Measurements from ENCODE around the gene CKAP5.
A peak's percentile ranks its signal among the peaks of the same experiment; 100 is the strongest.

Gene CKAP5

DNA sequence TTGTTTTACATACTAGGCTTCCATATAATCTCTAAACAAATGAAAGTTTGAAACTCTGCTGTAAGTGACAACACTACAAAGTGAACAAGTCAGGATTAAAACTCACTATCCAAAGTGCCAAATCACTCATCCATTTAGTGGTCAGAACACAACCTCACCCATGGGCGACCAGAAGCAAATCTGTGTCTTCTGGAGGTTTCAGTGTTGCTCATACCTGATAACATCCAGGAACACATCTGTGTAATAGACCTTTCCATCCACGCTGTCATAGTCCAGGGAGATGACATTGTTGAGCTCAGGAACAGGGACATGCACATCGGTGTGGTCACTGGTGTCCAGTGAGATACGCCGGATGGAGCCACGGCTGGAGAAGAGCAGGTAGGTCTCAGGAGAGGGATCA is 28.5 kb upstream of the CKAP5 start:
- no peaks in the 10 kb centered on the region for H3K4me1 ChIP-seq
- H3K4me3 ChIP-seq = no peak overlapping the region
- in situ Hi-C loops (cut with MboI; ENCODE audit: low sequenced_read_pairs) = loop anchor here (25.0 kb wide), 1 partner anchor 88 kb away; no protein-coding TSS in a partner anchor
- DNase-seq (ENCODE audit: low spot score in 2 of 2) = no peak
- H3K9me3 ChIP-seq = no peaks in the 10 kb centered on the region
- H3K36me3 ChIP-seq (replicated peaks) = peaks cover 79% of the 10 kb centered on the region
- H3K27me3 ChIP-seq (ENCODE audit: low read depth) = no peaks in the 10 kb centered on the region

GRCh38 chr11:46868912-46869311 is 22.8 kb upstream of the CKAP5 start:
- Histone ChIP-seq H3K36me3 (replicated peaks) (peaks cover 71% of the 10 kb centered on the region), H3K4me3 (no peak overlapping the region), H3K4me1 (no peaks in the 10 kb centered on the region), H3K9me3 (no peaks in the 10 kb centered on the region), H3K27me3 (ENCODE audit: low read depth) (no peaks in the 10 kb centered on the region)
- no peak for DNase-seq (ENCODE audit: low spot score in 2 of 2)
- in situ Hi-C loops (cut with MboI; ENCODE audit: low sequenced_read_pairs) = loop anchor here (25.0 kb wide), 1 partner anchor 93 kb away; no protein-coding TSS in a partner anchor

GRCh38 chr11:46865340-46865739 is 19.3 kb upstream of the CKAP5 start:
- Histone ChIP-seq H3K36me3 (replicated peaks) (peaks cover 68% of the 10 kb centered on the region), H3K27me3 (ENCODE audit: low read depth) (no peaks in the 10 kb centered on the region), H3K4me3 (no peak overlapping the region), H3K4me1 (no peaks in the 10 kb centered on the region), H3K9me3 (no peaks in the 10 kb centered on the region; the same call in 1 of the 2 replicates)
- DNase-seq (ENCODE audit: low spot score in 2 of 2) = no peak
- in situ Hi-C loops (cut with MboI; ENCODE audit: low sequenced_read_pairs) = loop anchor here (25.0 kb wide), 1 partner anchor 97 kb away; no protein-coding TSS in a partner anchor

- no peaks in the 10 kb centered on the region for H3K4me1 ChIP-seq
- H3K36me3 ChIP-seq (replicated peaks) = peaks cover 54% of the 10 kb centered on the region
- no peak for DNase-seq (ENCODE audit: low spot score in 2 of 2)
- H3K27me3 ChIP-seq (ENCODE audit: low read depth) = no peaks in the 10 kb centered on the region
- no peaks in the 10 kb centered on the region; the same call in 1 of the 2 replicates for H3K9me3 ChIP-seq
- H3K4me3 ChIP-seq = no peak overlapping the region
- in situ Hi-C loops (cut with MboI; ENCODE audit: low sequenced_read_pairs) = loop anchor here (25.0 kb wide), 1 partner anchor 102 kb away; no protein-coding TSS in a partner anchor
Observed at GRCh38 chr11:46860218-46860617, 14.1 kb upstream of the CKAP5 start.

DNA sequence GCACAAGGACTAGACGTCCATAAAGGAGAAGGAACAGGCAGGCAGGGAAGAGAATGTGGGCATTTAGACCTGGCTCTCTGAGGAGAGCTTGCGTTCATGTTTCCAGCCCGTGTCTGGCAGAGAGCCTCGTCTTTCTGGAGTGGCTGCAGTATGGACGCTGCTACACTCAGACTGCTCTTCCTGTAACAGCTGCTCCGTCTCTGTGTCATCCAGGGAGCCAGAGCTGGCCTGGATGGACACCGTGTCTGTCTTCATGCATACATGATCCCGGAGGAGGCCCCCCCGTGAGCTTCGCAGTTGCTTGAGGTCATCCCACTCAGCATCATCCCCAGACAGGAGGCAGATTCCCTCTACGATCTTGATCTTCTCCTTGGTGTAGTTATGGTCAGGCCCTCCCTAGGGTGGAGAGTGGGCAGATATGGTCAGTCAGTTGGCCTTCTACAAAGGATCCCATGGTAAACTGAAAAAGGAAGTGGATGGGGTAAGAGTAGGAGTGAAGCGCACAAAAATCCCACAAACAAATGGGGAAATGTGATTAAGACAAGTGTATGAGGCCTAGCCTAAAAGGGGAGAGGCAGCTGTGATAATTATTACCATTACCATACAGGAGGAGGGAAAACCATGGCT is 13.0 kb upstream of the CKAP5 start:
- no peak overlapping the region for H3K4me3 ChIP-seq
- in situ Hi-C loops (cut with MboI; ENCODE audit: low sequenced_read_pairs) = loop anchor here (25.0 kb wide), 1 partner anchor 103 kb away; no protein-coding TSS in a partner anchor
- no peaks in the 10 kb centered on the region for H3K4me1 ChIP-seq
- no peak for DNase-seq (ENCODE audit: low spot score in 2 of 2)
- H3K36me3 ChIP-seq (replicated peaks) = peaks cover 42% of the 10 kb centered on the region
- H3K9me3 ChIP-seq = no peaks in the 10 kb centered on the region; the same call in 1 of the 2 replicates
- H3K27me3 ChIP-seq (ENCODE audit: low read depth) = no peaks in the 10 kb centered on the region

- Histone ChIP-seq H3K4me3 (no peak overlapping the region), H3K27me3 (ENCODE audit: low read depth) (no peaks in the 10 kb centered on the region), H3K4me1 (no peaks in the 10 kb centered on the region), H3K36me3 (replicated peaks) (peaks cover 31% of the 10 kb centered on the region), H3K9me3 (no peaks in the 10 kb centered on the region; the same call in 1 of the 2 replicates)
- in situ Hi-C loops (cut with MboI; ENCODE audit: low sequenced_read_pairs) = loop anchor here (25.0 kb wide), 1 partner anchor 105 kb away; no protein-coding TSS in a partner anchor
- no peak for DNase-seq (ENCODE audit: low spot score in 2 of 2)
Observed at GRCh38 chr11:46857666-46858065, 11.6 kb upstream of the CKAP5 start.

DNA sequence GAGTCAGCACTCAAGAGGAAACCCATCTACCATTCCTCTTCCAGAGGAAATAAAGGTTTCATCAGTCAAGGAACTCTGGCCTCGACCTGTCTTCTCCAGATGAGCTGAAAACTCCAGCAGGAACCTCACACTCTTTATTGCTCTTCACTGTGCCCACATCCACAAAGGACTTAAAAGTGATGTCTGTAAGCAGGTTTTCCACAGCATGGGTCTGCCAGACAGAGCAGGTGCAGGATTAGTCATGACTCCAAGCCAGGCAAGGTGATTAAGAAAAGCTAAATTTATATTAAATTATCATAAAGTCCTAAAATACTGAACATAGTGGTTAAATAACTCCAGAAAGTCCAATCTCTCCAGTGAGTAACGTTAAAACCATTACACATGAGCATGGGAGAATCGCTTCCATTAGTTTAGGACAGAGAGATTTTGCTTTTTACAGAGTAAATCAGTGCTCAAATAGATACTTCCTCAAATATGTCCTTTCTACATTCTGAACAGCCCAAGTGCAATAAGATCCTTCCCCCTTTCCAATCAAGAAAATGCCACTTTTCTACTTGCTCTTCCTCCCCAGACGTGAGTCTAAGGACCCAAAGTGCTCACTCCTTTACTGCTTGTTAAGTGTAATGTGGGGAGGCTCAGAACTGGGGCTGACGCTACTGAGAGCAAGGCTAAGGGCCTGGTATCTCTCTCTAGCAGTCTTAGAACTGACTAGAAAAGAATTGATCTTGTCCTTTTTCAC is 10.7 kb upstream of the CKAP5 start:
- in situ Hi-C loops (cut with MboI; ENCODE audit: low sequenced_read_pairs) = loop anchor here (25.0 kb wide), 1 partner anchor 106 kb away; no protein-coding TSS in a partner anchor
- no peak for DNase-seq (ENCODE audit: low spot score in 2 of 2)
- Histone ChIP-seq H3K4me1 (no peaks in the 10 kb centered on the region), H3K9me3 (no peaks in the 10 kb centered on the region; the same call in 1 of the 2 replicates), H3K4me3 (no peak overlapping the region), H3K36me3 (replicated peaks) (peaks cover 24% of the 10 kb centered on the region), H3K27me3 (ENCODE audit: low read depth) (no peaks in the 10 kb centered on the region)

DNA sequence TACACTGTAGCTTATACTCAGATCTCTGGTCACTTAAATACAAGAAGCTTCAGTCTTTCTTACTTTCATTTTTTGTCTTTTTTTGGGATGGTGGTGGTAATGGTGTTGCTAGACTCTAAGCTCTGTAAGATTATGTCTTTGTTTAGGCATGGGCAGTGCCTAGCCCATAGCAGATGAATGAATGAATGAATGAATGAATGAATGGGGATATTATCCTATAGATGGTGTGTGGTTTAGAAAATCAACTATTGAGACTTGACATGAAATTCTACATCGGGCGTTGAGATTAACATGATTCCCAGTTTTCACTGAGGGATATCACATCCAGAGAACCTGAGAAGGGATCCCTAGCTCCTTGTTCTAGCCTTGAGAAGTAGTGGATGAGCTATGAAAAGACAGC is 9.8 kb upstream of the CKAP5 start:
- peaks cover 9% of the 10 kb centered on the region for H3K4me1 ChIP-seq
- DNase-seq (ENCODE audit: low spot score in 2 of 2) = no peak
- in situ Hi-C loops (cut with MboI; ENCODE audit: low sequenced_read_pairs) = loop anchor here (25.0 kb wide), 1 partner anchor 106 kb away; no protein-coding TSS in a partner anchor
- no peaks in the 10 kb centered on the region for H3K27me3 ChIP-seq (ENCODE audit: low read depth)
- H3K9me3 ChIP-seq = no peaks in the 10 kb centered on the region
- no peak overlapping the region for H3K4me3 ChIP-seq
- peaks cover 21% of the 10 kb centered on the region for H3K36me3 ChIP-seq (replicated peaks)

DNA sequence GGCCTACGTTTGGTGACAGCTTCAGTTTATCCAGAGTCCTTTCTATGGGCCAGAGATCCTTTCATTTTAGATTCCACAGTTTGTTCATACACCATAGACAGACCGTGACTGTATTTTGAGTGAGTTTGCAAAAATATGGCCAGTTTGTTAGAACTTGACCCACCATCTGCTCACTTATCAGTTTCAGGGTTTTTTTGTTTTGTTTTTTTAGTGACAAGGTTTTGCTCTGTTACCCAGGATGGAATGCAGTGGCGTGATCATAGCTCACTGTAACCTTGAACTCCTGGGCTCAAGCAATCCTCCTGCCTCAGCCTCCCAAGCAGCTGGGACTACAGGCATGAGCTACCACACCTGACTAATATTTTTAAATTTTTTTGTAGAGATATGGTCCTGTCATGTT is 9.1 kb upstream of the CKAP5 start:
- Histone ChIP-seq H3K4me1 (peaks cover 16% of the 10 kb centered on the region), H3K4me3 (no peak overlapping the region), H3K36me3 (replicated peaks) (peaks cover 21% of the 10 kb centered on the region), H3K9me3 (no peaks in the 10 kb centered on the region), H3K27me3 (ENCODE audit: low read depth) (no peaks in the 10 kb centered on the region)
- in situ Hi-C loops (cut with MboI; ENCODE audit: low sequenced_read_pairs) = loop anchor here (25.0 kb wide), 1 partner anchor 107 kb away; no protein-coding TSS in a partner anchor
- DNase-seq (ENCODE audit: low spot score in 2 of 2) = no peak

- in situ Hi-C loops (cut with MboI; ENCODE audit: low sequenced_read_pairs) = loop anchor here (25.0 kb wide), 1 partner anchor 111 kb away; no protein-coding TSS in a partner anchor
- H3K36me3 ChIP-seq (replicated peaks) = no peaks in the 10 kb centered on the region
- no peak overlapping the region for H3K4me3 ChIP-seq
- no peaks in the 10 kb centered on the region for H3K9me3 ChIP-seq
- peak; percentile 85 to 90 for DNase-seq (ENCODE audit: low spot score in 2 of 2)
- H3K4me1 ChIP-seq = peaks cover 26% of the 10 kb centered on the region
- no peaks in the 10 kb centered on the region for H3K27me3 ChIP-seq (ENCODE audit: low read depth)
Observed at GRCh38 chr11:46850829-46851380, 4.8 kb upstream of the CKAP5 start.

- Histone ChIP-seq H3K4me1 (peaks cover 26% of the 10 kb centered on the region), H3K36me3 (replicated peaks) (no peaks in the 10 kb centered on the region), H3K9me3 (no peaks in the 10 kb centered on the region), H3K4me3 (no peak overlapping the region), H3K27me3 (ENCODE audit: low read depth) (no peaks in the 10 kb centered on the region)
- DNase-seq (ENCODE audit: low spot score in 2 of 2) = no peak
- in situ Hi-C loops (cut with MboI; ENCODE audit: low sequenced_read_pairs) = loop anchor here (25.0 kb wide), 1 partner anchor 113 kb away; no protein-coding TSS in a partner anchor
Observed at GRCh38 chr11:46849631-46850030, 3.6 kb upstream of the CKAP5 start.

- peaks cover 7% of the 10 kb centered on the region for H3K36me3 ChIP-seq (replicated peaks)
- H3K4me3 ChIP-seq = peak overlapping the region; percentile 98
- H3K27me3 ChIP-seq (ENCODE audit: low read depth) = no peaks in the 10 kb centered on the region
- DNase-seq (ENCODE audit: low spot score in 2 of 2) = no peak
- no peaks in the 10 kb centered on the region for H3K9me3 ChIP-seq
- in situ Hi-C loops (cut with MboI; ENCODE audit: low sequenced_read_pairs) = no loop called here
- H3K4me1 ChIP-seq = peaks cover 28% of the 10 kb centered on the region
Observed at GRCh38 chr11:46846510-46846830, 390 bp upstream of the CKAP5 start.

- no peaks in the 10 kb centered on the region for H3K9me3 ChIP-seq
- peak overlapping the region; percentile 98 for H3K4me3 ChIP-seq
- peaks cover 17% of the 10 kb centered on the region for H3K4me1 ChIP-seq
- H3K27me3 ChIP-seq (ENCODE audit: low read depth) = no peaks in the 10 kb centered on the region
- in situ Hi-C loops (cut with MboI; ENCODE audit: low sequenced_read_pairs) = no loop called here
- DNase-seq (ENCODE audit: low spot score in 2 of 2) = no peak
- peaks cover 7% of the 10 kb centered on the region for H3K36me3 ChIP-seq (replicated peaks)
Observed at GRCh38 chr11:46845440-46845739, 690 bp downstream of the CKAP5 start.

- no peaks in the 10 kb centered on the region for H3K9me3 ChIP-seq
- H3K36me3 ChIP-seq (replicated peaks) = peaks cover 7% of the 10 kb centered on the region
- no peak for DNase-seq (ENCODE audit: low spot score in 2 of 2)
- H3K4me3 ChIP-seq = no peak overlapping the region
- H3K27me3 ChIP-seq (ENCODE audit: low read depth) = no peaks in the 10 kb centered on the region
- in situ Hi-C loops (cut with MboI; ENCODE audit: low sequenced_read_pairs) = no loop called here
- H3K4me1 ChIP-seq = peaks cover 13% of the 10 kb centered on the region
Observed at GRCh38 chr11:46840116-46840515, 6.0 kb downstream of the CKAP5 start.
